K562 (cell line): Measurements from ENCODE around the gene TAX1BP1. TPM values are rescaled to one million over a fixed set of nuclear protein-coding genes. Genes with fewer than 3 reads are reported as not detected.

Experiments
- AFF4 ChIP-seq: sonication (generic); formaldehyde crosslinking; IDR thresholded peaks from 2 replicates; pipeline ENCODE4 v1.8.0; 2023; ENCODE audit warnings: mild to moderate bottlenecking, missing genetic modification reagents
- ARID2 ChIP-seq: fragments of 450-650 bp; IDR thresholded peaks from 2 replicates; pipeline ENCODE4 v1.6.1; 2017; ENCODE audit warnings: antibody characterized with exemption, mild to moderate bottlenecking
- ATF7 ChIP-seq: fragments of 450-650 bp; IDR thresholded peaks from 2 replicates; pipeline ENCODE4 v1.7.1; 2014; ENCODE audit warnings: mild to moderate bottlenecking, moderate library complexity
- BRCA1 ChIP-seq, 2 experiments: fragments of 450-650 bp in 1 of 2; sonication (generic) in 1 of 2; formaldehyde crosslinking in 1 of 2; IDR thresholded peaks; 2 replicates each; pipeline versions ENCODE4 v1.5.0 to v1.6.1; 2017 to 2020; ENCODE audit warnings: mild to moderate bottlenecking in 1 of 2, missing genetic modification reagents in 1 of 2
- C11orf30 ChIP-seq: fragments of 450-650 bp; IDR thresholded peaks from 2 replicates; pipeline ENCODE4 v1.6.1; 2016; ENCODE audit warnings: low read depth, mild to moderate bottlenecking
- CCNT2 ChIP-seq: IDR thresholded peaks from 2 replicates; pipeline ENCODE4 v1.6.1; 2011; ENCODE audit warnings: borderline replicate concordance, low read depth, mild to moderate bottlenecking, moderate library complexity, mixed read lengths, low read length; ENCODE audit not compliant: insufficient read length; ENCODE audit errors: extremely low read depth
- EP400 ChIP-seq: fragments of 450-650 bp; IDR thresholded peaks from 2 replicates; pipeline ENCODE4 v1.6.1; 2017; ENCODE audit warnings: antibody characterized with exemption, mild to moderate bottlenecking, moderate library complexity
- ETV1 ChIP-seq: fragments of 450-650 bp; conservative IDR thresholded peaks from 2 replicates; pipeline ENCODE4 v1.6.1; 2016; ENCODE audit warnings: missing genetic modification characterization, control low read depth, low read depth, missing compliant biosample characterization
- FOXM1 ChIP-seq, 2 experiments: fragments of 450-650 bp in 1 of 2; sonication (generic) in 1 of 2; formaldehyde crosslinking in 1 of 2; IDR thresholded peaks; 2 replicates each; pipeline versions ENCODE4 v1.6.1 to v1.9.0; 2017 to 2022; ENCODE audit warnings: low read depth in 2 of 2, mild to moderate bottlenecking in 2 of 2, missing genetic modification reagents in 1 of 2, moderate library complexity in 1 of 2
- HCFC1 ChIP-seq: IDR thresholded peaks from 2 replicates; pipeline ENCODE4 v1.6.1; 2012; ENCODE audit warnings: low read depth, low read length, improper control_type of control experiment
- L3MBTL2 ChIP-seq: fragments of 450-650 bp; IDR thresholded peaks from 2 replicates; pipeline ENCODE4 v1.6.1; 2016; ENCODE audit warnings: mild to moderate bottlenecking, moderate library complexity
- SAP30 ChIP-seq: fragments of 200-600 bp; sonication (generic); IDR thresholded peaks from 2 replicates; pipeline ENCODE4 v1.6.1; 2012; ENCODE audit warnings: borderline replicate concordance, low read depth, mild to moderate bottlenecking, moderate library complexity, low read length, control low read depth, inconsistent platforms; ENCODE audit not compliant: insufficient read depth, poor library complexity, severe bottlenecking
- SMC3 ChIP-seq: conservative IDR thresholded peaks from 2 replicates; pipeline ENCODE4 v1.6.1; 2011; ENCODE audit warnings: low read depth, low read length, improper control_type of control experiment; ENCODE audit not compliant: insufficient read depth
- TAF1 ChIP-seq: IDR thresholded peaks from 2 replicates; pipeline ENCODE4 v1.6.1; 2011; ENCODE audit warnings: mild to moderate bottlenecking, low read length, moderate library complexity; ENCODE audit not compliant: insufficient read depth, control insufficient read depth, severe bottlenecking; ENCODE audit errors: extremely low read depth
- TAF7 ChIP-seq: fragments of 450-650 bp; IDR thresholded peaks from 2 replicates; pipeline ENCODE4 v1.6.1; 2016; ENCODE audit warnings: missing genetic modification characterization, missing compliant biosample characterization
- XRCC5 ChIP-seq: fragments of 200-400 bp; formaldehyde crosslinking; IDR thresholded peaks from 2 replicates; pipeline ENCODE4 v1.6.1; 2017; ENCODE audit warnings: low read depth, mild to moderate bottlenecking, low read length
- ZBTB17 ChIP-seq: fragments of 450-650 bp; formaldehyde crosslinking; IDR thresholded peaks from 2 replicates; pipeline ENCODE4 v1.4.0; 2020; ENCODE audit warnings: mild to moderate bottlenecking
- ZHX1 ChIP-seq: fragments of 150-350 bp; conservative IDR thresholded peaks from 2 replicates; pipeline ENCODE4 v1.6.1; 2014; ENCODE audit warnings: low read length
- ZNF217 ChIP-seq: sonication (generic); formaldehyde crosslinking; IDR thresholded peaks from 2 replicates; pipeline ENCODE4 v1.8.0; 2022; ENCODE audit warnings: mild to moderate bottlenecking, missing genetic modification reagents
- ZNF263 ChIP-seq: sonication (generic); formaldehyde crosslinking; IDR thresholded peaks from 2 replicates; pipeline ENCODE4 v1.8.0; 2022; ENCODE audit warnings: mild to moderate bottlenecking, missing genetic modification reagents, borderline replicate concordance
- ZNF431 ChIP-seq: sonication (generic); formaldehyde crosslinking; IDR thresholded peaks from 2 replicates; pipeline ENCODE4 v1.8.0; 2022; ENCODE audit warnings: mild to moderate bottlenecking, missing genetic modification reagents
- polyA plus RNA-seq, 8 experiments: library from polyadenylated mRNA; depleted of rRNA in 4 of 8; stranded (reverse) in 5 of 8; unstranded in 3 of 8; fragments of >200 nt; fragmentation: Nextera tagmentation in 2 of 8; fragmentation: Illumina TruSeq in 1 of 8; extraction: Ambion mirVana in 2 of 8; extraction: Trizol in 1 of 8; gene quantifications; 2 replicates each; pipeline versions ENCODE4 v1.2.1 to v1.2.3, GENCODE V29; 2011 to 2014; ENCODE audit warnings: inconsistent platforms in 1 of 8, missing spikeins in 1 of 8
- total RNA-seq, 7 experiments: library from RNA; depleted of rRNA in 6 of 7; stranded (reverse); fragments of >200 nt in 6 of 7; fragmentation: Illumina TruSeq in 2 of 7; extraction: Trizol in 2 of 7; gene quantifications; 2 replicates each; pipeline versions ENCODE4 v1.2.1 to v1.2.3, GENCODE V29; 2011 to 2021; ENCODE audit warnings: low replicate concordance in 1 of 7

Gene TAX1BP1
- total and polyA plus RNA-seq, 9 of the 15 experiments (the other 6 are each of a cell fraction or from before 2014, with no cell fraction given), result 49.0 to 119 (median 75.9) TPM

- TF ChIP-seq C11orf30 (peak; percentile 44), L3MBTL2 (0 out of 2 replicates have a peak, but pooled peaks have one; percentile 20), ETV1 (tag) (peak; percentile 68; the same call in 1 of the 2 replicates), SAP30 (peak; percentile 9), ARID2 (no peak), ZHX1 (no peak), ATF7 (peak; percentile 92), TAF1 (peak; percentile 75), ZBTB17 (CRISPR knock-in tag) (0 out of 2 replicates have a peak, but pooled peaks have one; percentile 13), BRCA1 (IDR thresholded peaks at IDR 0.05) (no peak), BRCA1 (CRISPR knock-in tag; IDR thresholded peaks at IDR 0.05) (0 out of 2 replicates have a peak, but pooled peaks have one; percentile 42), FOXM1 (IDR thresholded peaks at IDR 0.05; ENCODE audit: low read depth) (no peak), FOXM1 (CRISPR knock-in tag; IDR thresholded peaks at IDR 0.05; ENCODE audit: low read depth) (no peak), AFF4 (CRISPR knock-in tag) (peak; percentile 67; the same call in 1 of the 2 replicates), XRCC5 (no peak), ZNF431 (CRISPR knock-in tag) (peak; percentile 67; the same call in 1 of the 2 replicates), TAF7 (tag) (peak; percentile 67), EP400 (peak; percentile 64), SMC3 (no peak), ZNF217 (CRISPR knock-in tag) (no peak), HCFC1 (peak; percentile 68), CCNT2 (peak; percentile 75), ZNF263 (CRISPR knock-in tag) (peak; percentile 46; the same call in 1 of the 2 replicates)
These were observed at the start of gene TAX1BP1 (continued) for GRCh38 chr7:27739909-27740448.
